Measurements from ENCODE around the gene FER.
"Not testable (repeated sequence)": the region's sequence is repeated elsewhere in the genome, so short reads cannot be mapped to it uniquely, and the experiment has no call there.

FER gene

DNA sequence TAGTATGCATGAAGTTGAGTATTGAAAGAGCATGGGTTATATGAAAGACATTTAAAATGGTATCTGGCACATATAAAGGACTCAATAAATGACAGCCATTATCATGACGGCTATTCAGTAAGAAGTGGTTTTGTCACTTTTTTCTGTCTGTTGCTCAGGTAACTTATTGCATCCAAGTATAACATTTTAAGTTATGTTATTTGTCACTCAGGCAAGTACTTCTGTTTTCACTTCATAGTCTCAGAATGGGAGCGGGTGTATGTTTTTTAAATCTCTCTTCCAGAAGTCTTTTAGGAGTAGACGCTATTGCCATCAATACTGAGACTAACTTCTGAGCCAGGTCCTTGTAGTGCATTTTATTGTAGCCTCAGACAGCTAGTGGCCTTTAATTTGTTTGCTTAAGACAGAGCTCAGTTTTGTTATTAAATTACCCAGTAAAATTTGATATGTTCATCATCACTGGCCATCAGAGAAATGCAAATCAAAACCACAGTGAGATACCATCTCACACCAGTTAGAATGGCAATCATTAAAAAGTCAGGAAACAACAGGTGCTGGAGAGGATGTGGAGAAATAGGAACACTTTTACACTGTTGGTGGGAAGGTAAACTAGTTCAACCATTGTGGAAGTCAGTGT is 423.9 kb downstream of the FER start:
- DNase-seq; in situ Hi-C loops (cut with HindIII; ENCODE audit: low pct_ligation_motif_present, low pct_unique_long_range_greater_than_20kb, low sequenced_read_pairs): not testable (repeated sequence)

DNA sequence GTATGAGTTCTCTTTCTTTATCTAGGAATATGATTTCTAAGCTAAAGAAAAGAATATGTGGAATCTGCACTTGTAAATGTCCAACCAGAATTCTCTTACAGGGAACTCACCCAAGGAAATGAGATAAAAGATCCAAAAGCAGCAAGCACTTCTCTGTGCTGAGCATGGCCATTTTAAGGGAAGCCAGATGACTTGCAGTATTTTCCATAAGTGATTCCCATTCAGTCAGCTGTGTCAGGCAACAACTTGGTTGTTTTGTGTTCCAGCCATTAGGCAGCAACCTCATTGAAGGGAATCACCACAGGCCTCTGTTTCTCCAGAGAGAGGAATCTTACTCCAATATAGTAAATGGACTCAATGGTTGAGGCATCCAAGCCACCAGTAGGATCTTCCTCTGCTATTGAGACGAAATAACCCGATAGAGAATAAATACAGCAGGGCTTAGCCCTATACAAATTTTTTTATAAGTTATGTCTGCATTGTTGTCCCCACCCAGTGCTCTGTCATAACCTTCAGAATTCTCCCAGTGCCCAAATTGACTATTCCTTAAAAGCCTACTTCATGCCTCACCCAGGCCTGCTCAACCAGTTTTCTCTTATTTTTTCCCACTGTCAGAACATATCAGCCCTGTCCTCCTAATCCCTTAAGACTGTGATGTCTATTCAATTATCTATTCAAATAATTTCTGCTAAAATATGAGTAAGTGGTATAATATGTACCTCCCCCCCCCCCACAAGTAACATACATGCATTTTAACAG is 425.5 kb downstream of the FER start:
- in situ Hi-C loops (cut with HindIII; ENCODE audit: low pct_ligation_motif_present, low pct_unique_long_range_greater_than_20kb, low sequenced_read_pairs): no loop called here
- no peak for DNase-seq

GRCh38 chr5:109177227-109177626 is 429.5 kb downstream of the FER start:
- in situ Hi-C loops (cut with HindIII; ENCODE audit: low pct_ligation_motif_present, low pct_unique_long_range_greater_than_20kb, low sequenced_read_pairs): no loop called here

DNA sequence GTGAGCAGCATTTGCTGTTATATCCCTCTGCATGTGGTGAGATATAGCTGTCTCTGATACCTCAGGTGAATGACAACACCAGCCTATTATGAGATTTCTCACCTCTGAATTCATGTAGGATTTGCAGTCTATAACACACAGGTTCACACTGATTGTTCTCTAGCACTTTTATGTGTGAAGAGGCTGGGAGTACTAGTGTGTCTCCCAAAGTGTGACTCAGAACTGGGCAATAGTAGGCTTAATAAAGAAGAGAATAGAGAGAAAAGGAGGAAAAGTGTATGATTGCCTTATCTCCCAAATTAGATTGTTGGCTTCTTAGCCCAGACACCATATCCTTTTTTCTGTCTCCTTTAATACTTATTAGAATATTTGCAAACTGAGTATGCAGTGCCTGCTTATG is 430.1 kb downstream of the FER start:
- DNase-seq: no peak
- in situ Hi-C loops (cut with HindIII; ENCODE audit: low pct_ligation_motif_present, low pct_unique_long_range_greater_than_20kb, low sequenced_read_pairs): no loop called here

More at GRCh38 chr5:109177227-109177626, 429.5 kb downstream of the FER start:
- DNase-seq: no peak

DNA sequence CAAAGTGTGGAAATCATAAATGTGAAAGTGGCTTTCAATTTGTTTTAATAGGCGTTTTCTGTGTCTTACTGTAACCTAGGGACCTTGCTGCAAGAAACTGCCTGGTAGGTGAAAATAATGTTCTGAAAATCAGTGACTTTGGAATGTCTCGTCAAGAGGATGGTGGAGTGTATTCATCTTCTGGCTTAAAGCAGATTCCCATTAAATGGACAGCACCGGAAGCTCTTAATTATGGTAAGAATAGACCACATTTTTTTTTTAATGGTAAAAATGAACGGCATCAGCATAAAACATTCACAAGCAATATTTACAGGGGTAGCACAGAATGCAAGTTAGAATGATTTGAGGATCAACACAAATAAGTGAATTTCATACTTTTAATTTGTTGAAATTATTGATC is 433.0 kb downstream of the FER start:
- DNase-seq: no peak
- in situ Hi-C loops (cut with HindIII; ENCODE audit: low pct_ligation_motif_present, low pct_unique_long_range_greater_than_20kb, low sequenced_read_pairs): no loop called here

DNA sequence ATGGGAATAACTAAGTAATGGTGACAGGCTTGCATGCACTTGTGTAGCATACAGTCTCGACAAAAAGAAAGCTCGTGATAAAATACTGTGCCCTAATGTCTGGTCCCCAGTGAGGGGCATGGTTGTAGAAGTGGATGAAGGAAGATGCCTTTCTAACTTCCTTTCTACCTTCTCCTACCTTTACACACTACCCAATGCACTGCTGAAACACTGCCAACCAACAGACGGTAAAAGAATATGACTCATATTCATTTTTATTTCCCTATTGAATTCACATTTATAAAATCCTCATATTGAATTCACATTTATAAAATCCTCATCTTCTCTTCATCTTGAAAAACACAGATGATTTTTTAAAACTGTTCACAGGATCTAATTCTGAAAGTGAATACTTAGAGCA is 439.1 kb downstream of the FER start:
- no peak for DNase-seq
- in situ Hi-C loops (cut with HindIII; ENCODE audit: low pct_ligation_motif_present, low pct_unique_long_range_greater_than_20kb, low sequenced_read_pairs): no loop called here

DNA sequence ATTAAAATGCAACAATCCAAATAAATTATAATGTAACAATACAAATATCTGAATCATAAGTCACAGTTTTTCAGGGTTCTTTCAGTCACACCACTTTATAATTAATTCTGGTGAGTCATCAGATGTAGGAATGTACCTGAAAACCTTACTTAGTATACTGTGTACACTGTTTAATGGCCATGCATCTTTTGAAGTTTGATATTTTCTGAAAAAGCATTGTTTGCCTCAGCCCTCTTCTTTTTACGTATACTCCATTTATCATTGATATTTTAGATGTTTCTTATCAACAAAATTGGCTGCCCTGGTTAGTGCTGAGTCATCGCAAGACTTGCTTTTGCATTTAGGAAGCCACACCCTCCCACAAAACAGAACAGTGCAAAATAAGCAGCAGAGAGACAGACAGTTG is 443.5 kb downstream of the FER start:
- in situ Hi-C loops (cut with HindIII; ENCODE audit: low pct_ligation_motif_present, low pct_unique_long_range_greater_than_20kb, low sequenced_read_pairs): no loop called here

GRCh38 chr5:109192027-109192426 is 444.3 kb downstream of the FER start:
- no peak for DNase-seq
- in situ Hi-C loops (cut with HindIII; ENCODE audit: low pct_ligation_motif_present, low pct_unique_long_range_greater_than_20kb, low sequenced_read_pairs): no loop called here

More for the DNA sequence above, 443.5 kb downstream of the FER start:
- no peak for DNase-seq

GRCh38 chr5:109192555-109193281 is 445.0 kb downstream of the FER start:
- no peak for DNase-seq
- in situ Hi-C loops (cut with HindIII; ENCODE audit: low pct_ligation_motif_present, low pct_unique_long_range_greater_than_20kb, low sequenced_read_pairs): no loop called here

DNA sequence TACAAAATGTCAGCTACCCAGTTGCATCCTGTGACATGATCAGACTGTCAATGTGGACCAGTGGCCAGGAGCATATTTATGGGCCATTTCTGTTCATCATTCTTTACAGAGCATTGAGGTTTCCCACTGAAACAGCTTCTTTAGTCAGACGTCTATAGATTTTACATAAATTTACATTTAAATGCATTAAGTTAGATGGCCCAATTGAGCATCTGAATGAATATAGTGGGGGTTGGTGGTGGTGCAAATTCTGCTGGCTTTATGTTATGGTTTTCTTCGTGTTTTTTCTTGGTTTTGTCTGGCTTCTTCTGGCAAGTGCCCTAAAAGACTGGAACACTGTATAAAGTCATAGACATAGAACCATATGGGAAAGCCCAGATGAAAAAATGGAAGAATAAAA is 448.0 kb downstream of the FER start:
- in situ Hi-C loops (cut with HindIII; ENCODE audit: low pct_ligation_motif_present, low pct_unique_long_range_greater_than_20kb, low sequenced_read_pairs): no loop called here
- no peak for DNase-seq

DNA sequence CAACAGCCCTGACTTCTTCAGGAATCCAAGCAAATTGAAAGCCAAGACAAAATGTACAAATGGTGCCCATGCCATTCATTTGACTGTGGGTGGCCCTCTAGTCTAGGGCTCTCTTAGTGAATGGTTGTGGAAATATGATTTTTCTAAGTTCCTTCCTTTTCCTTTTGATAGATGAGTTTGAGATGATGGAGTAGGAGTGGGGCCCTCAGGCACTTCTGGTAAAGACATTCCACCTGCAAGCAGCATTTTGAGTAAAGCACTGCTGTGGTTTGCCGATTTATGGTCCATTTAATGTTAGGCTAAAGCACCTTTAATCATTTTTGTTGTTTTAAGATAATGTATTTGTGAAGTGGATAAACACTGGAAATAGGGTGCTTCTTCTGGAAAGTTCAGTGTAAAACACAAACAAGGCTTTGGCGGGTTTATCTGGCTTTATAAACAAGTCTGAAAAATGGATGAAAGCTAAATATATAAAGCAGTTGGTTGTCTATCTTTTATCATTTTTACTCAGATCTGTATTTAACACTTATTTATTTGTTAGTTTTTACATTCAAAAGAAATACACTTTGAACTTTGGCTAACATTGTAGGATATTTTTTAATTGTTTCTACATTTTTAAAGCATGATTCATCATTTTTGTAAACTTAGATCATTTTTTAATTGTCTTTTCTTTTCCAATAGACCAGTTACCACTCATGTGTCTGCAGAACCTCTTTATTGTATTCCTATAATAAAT is 448.6 kb downstream of the FER start:
- no peak for DNase-seq
- in situ Hi-C loops (cut with HindIII; ENCODE audit: low pct_ligation_motif_present, low pct_unique_long_range_greater_than_20kb, low sequenced_read_pairs): no loop called here

GRCh38 chr5:109196823-109197160 is 449.1 kb downstream of the FER start:
- DNase-seq: no peak

GRCh38 chr5:109199289-109199688 is 451.6 kb downstream of the FER start:
- in situ Hi-C loops (cut with HindIII; ENCODE audit: low pct_ligation_motif_present, low pct_unique_long_range_greater_than_20kb, low sequenced_read_pairs): no loop called here
- DNase-seq: no peak

More at GRCh38 chr5:109196823-109197160, 449.1 kb downstream of the FER start:
- in situ Hi-C loops (cut with HindIII; ENCODE audit: low pct_ligation_motif_present, low pct_unique_long_range_greater_than_20kb, low sequenced_read_pairs): no loop called here

- in situ Hi-C loops (cut with HindIII; ENCODE audit: low pct_ligation_motif_present, low pct_unique_long_range_greater_than_20kb, low sequenced_read_pairs): no loop called here
- DNase-seq: no peak
These were observed 452.3 kb downstream of the FER start for GRCh38 chr5:109199799-109200620.

DNA sequence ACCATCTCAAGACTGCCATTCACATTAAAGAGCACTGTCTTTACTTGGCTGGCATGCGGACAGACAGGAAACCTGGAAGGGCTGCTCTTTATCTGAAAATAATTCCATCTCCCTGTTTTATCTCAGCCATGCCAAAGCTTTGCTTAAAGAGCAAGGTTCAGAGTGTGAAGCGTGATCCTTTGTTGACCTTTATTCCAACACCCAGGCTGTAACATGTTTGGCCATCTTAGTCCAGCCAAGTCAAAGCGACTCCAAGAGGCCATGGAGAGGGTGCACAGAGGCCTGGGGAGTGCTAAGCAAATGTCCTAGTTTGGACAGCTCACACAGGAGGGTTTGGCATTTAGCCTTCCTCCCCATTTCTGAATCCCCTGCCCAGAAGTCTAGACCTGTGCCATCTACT is 467.3 kb downstream of the FER start:
- in situ Hi-C loops (cut with HindIII; ENCODE audit: low pct_ligation_motif_present, low pct_unique_long_range_greater_than_20kb, low sequenced_read_pairs): no loop called here
- DNase-seq: no peak

- DNase-seq: no peak
- in situ Hi-C loops (cut with HindIII; ENCODE audit: low pct_ligation_motif_present, low pct_unique_long_range_greater_than_20kb, low sequenced_read_pairs): no loop called here
These were observed 471.1 kb downstream of the FER start for GRCh38 chr5:109218818-109219217.

- in situ Hi-C loops (cut with HindIII; ENCODE audit: low pct_ligation_motif_present, low pct_unique_long_range_greater_than_20kb, low sequenced_read_pairs): no loop called here
These were observed 475.8 kb downstream of the FER start for GRCh38 chr5:109223531-109223930.

GRCh38 chr5:109224276-109224882 is 476.7 kb downstream of the FER start:
- DNase-seq: no peak
- in situ Hi-C loops (cut with HindIII; ENCODE audit: low pct_ligation_motif_present, low pct_unique_long_range_greater_than_20kb, low sequenced_read_pairs): no loop called here

More at GRCh38 chr5:109223531-109223930, 475.8 kb downstream of the FER start:
- no peak for DNase-seq

Data from ACHN (cell line).